Neural crest cell (in vitro differentiated cells): ENCODE measurements around the gene DOCK9. TPM values are rescaled to one million over a fixed set of nuclear protein-coding genes. Genes with fewer than 3 reads are reported as not detected.

Experiments used
- DNase-seq: peaks from one replicate; pipeline ENCODE4 v3.0.0; 2021; ENCODE audit warnings: low read depth, mixed read lengths, low spot score
- H3K27ac Mint-ChIP-seq: one replicate; pipeline ENCODE4 v1.8.0; 2021; ENCODE audit warnings: mild to moderate bottlenecking, mixed read lengths; ENCODE audit not compliant: unreplicated experiment
- H3K27me3 Mint-ChIP-seq: 2 replicates; pipeline ENCODE4 v1.8.0; 2021; ENCODE audit warnings: low read depth, mild to moderate bottlenecking, mixed read lengths
- H3K36me3 Mint-ChIP-seq: 2 replicates; pipeline ENCODE4 v1.8.0; 2021; ENCODE audit warnings: low read depth, mild to moderate bottlenecking, mixed read lengths
- H3K4me1 Mint-ChIP-seq: 2 replicates; pipeline ENCODE4 v1.8.0; 2021; ENCODE audit warnings: mixed read lengths
- H3K4me3 Mint-ChIP-seq: one replicate; pipeline ENCODE4 v1.8.0; 2021; ENCODE audit warnings: mild to moderate bottlenecking, mixed read lengths
- H3K9me3 Mint-ChIP-seq: 2 replicates; pipeline ENCODE4 v1.8.0; 2021; ENCODE audit warnings: mixed read lengths
- CTCF ChIP-seq: fragments of 200-600 bp; sonication (generic); conservative IDR thresholded peaks from 2 replicates; pipeline ENCODE4 v1.5.0; 2021; ENCODE audit warnings: antibody characterized with exemption, mild to moderate bottlenecking
- total RNA-seq: library from RNA; stranded (reverse); gene quantifications from 2 replicates; pipeline ENCODE4 v1.2.1, GENCODE V29; 2021

DOCK9 gene
- total RNA-seq, 1 donor from 2014 or later, result 6.9 TPM

- Mint-ChIP-seq H3K27ac (no peak overlapping the region), H3K27me3 (no peaks in the 10 kb centered on the region), H3K9me3 (no peaks in the 10 kb centered on the region), H3K4me3 (no peak overlapping the region), H3K4me1 (peaks cover 12% of the 10 kb centered on the region), H3K36me3 (no peaks in the 10 kb centered on the region)
- no peak for DNase-seq
- no peak for TF ChIP-seq CTCF
Measured at GRCh38 chr13:98847780-98848179, 130.1 kb downstream of the DOCK9 start.

- no peaks in the 10 kb centered on the region for H3K27me3 Mint-ChIP-seq
- no peak for TF ChIP-seq CTCF
- DNase-seq, result no peak
- no peaks in the 10 kb centered on the region for H3K36me3 Mint-ChIP-seq
- H3K4me3 Mint-ChIP-seq, result no peak overlapping the region
- H3K27ac Mint-ChIP-seq, result no peak overlapping the region
- no peaks in the 10 kb centered on the region for H3K9me3 Mint-ChIP-seq
- peaks cover 15% of the 10 kb centered on the region for H3K4me1 Mint-ChIP-seq
Measured at GRCh38 chr13:98846986-98847385, 130.9 kb downstream of the DOCK9 start.

- no peak overlapping the region for H3K27ac Mint-ChIP-seq
- no peaks in the 10 kb centered on the region for H3K36me3 Mint-ChIP-seq
- DNase-seq, result no peak
- H3K4me3 Mint-ChIP-seq, result no peak overlapping the region
- peaks cover 15% of the 10 kb centered on the region for H3K4me1 Mint-ChIP-seq
- H3K27me3 Mint-ChIP-seq, result no peaks in the 10 kb centered on the region
- TF ChIP-seq CTCF, result no peak
- H3K9me3 Mint-ChIP-seq, result no peaks in the 10 kb centered on the region
Measured at GRCh38 chr13:98846521-98846920, 131.3 kb downstream of the DOCK9 start.

GRCh38 chr13:98845742-98846141 is 132.1 kb downstream of the DOCK9 start:
- peaks cover 15% of the 10 kb centered on the region for H3K4me1 Mint-ChIP-seq
- no peaks in the 10 kb centered on the region for H3K36me3 Mint-ChIP-seq
- H3K27ac Mint-ChIP-seq, result no peak overlapping the region
- DNase-seq, result no peak
- no peaks in the 10 kb centered on the region for H3K27me3 Mint-ChIP-seq
- no peak overlapping the region for H3K4me3 Mint-ChIP-seq
- H3K9me3 Mint-ChIP-seq, result no peaks in the 10 kb centered on the region
- no peak for TF ChIP-seq CTCF

- Mint-ChIP-seq H3K36me3 (no peaks in the 10 kb centered on the region), H3K4me1 (peaks cover 15% of the 10 kb centered on the region), H3K27ac (no peak overlapping the region), H3K27me3 (no peaks in the 10 kb centered on the region), H3K9me3 (no peaks in the 10 kb centered on the region), H3K4me3 (no peak overlapping the region)
- no peak for TF ChIP-seq CTCF
- no peak for DNase-seq
Measured at GRCh38 chr13:98844021-98844420, 133.8 kb downstream of the DOCK9 start.

GRCh38 chr13:98843482-98843877 is 134.4 kb downstream of the DOCK9 start:
- TF ChIP-seq CTCF, result no peak
- no peaks in the 10 kb centered on the region for H3K9me3 Mint-ChIP-seq
- H3K36me3 Mint-ChIP-seq, result no peaks in the 10 kb centered on the region
- no peak overlapping the region for H3K4me3 Mint-ChIP-seq
- DNase-seq, result no peak
- H3K4me1 Mint-ChIP-seq, result peaks cover 15% of the 10 kb centered on the region
- no peak overlapping the region for H3K27ac Mint-ChIP-seq
- H3K27me3 Mint-ChIP-seq, result no peaks in the 10 kb centered on the region
